Neuronal stem cell (in vitro differentiated cells): ENCODE data around the gene OGA.

ENCODE experiments used
- DNase-seq: peaks from one replicate; pipeline ENCODE4 v3.0.0-alpha.2; 2013; ENCODE audit warnings: low spot score
- H2AFZ ChIP-seq: one replicate; pipeline ENCODE4 v1.6.1; 2013; ENCODE audit warnings: mild to moderate bottlenecking, low read length, inconsistent platforms
- H2AK5ac ChIP-seq: 2 replicates; pipeline ENCODE4 v1.6.1; 2013; ENCODE audit warnings: low read depth, mild to moderate bottlenecking, inconsistent platforms, low read length, moderate library complexity, mixed read lengths
- H2BK120ac ChIP-seq: 2 replicates; pipeline ENCODE4 v1.6.1; 2013; ENCODE audit warnings: low read depth, mild to moderate bottlenecking, inconsistent platforms, low read length, moderate library complexity, mixed read lengths
- H2BK12ac ChIP-seq: one replicate; pipeline ENCODE4 v1.6.1; 2013; ENCODE audit warnings: low read length, inconsistent platforms
- H2BK15ac ChIP-seq: 2 replicates; pipeline ENCODE4 v1.6.1; 2013; ENCODE audit warnings: mild to moderate bottlenecking, low read length, inconsistent platforms, mixed read lengths
- H2BK5ac ChIP-seq: one replicate; pipeline ENCODE4 v1.6.1; 2013; ENCODE audit warnings: inconsistent platforms, mild to moderate bottlenecking, low read length, moderate library complexity
- H3K14ac ChIP-seq: one replicate; pipeline ENCODE4 v1.6.1; 2013; ENCODE audit warnings: low read length, inconsistent platforms
- H3K18ac ChIP-seq: 2 replicates; pipeline ENCODE4 v1.6.1; 2013; ENCODE audit warnings: low read length, inconsistent platforms
- H3K23ac ChIP-seq: 2 replicates; pipeline ENCODE4 v1.6.1; 2013; ENCODE audit warnings: low read depth, mild to moderate bottlenecking, mixed read lengths, low read length, inconsistent platforms; ENCODE audit not compliant: poor library complexity
- H3K27ac ChIP-seq: replicated peaks from 3 replicates; pipeline ENCODE4 v1.5.1; 2013; ENCODE audit warnings: low read length, inconsistent platforms
- H3K27me3 ChIP-seq, 3 experiments: 2 replicates each; pipeline ENCODE4 v1.6.1; 2013; ENCODE audit warnings: low read length in 3 of 3, mild to moderate bottlenecking in 2 of 3, inconsistent platforms in 1 of 3, low read depth in 1 of 3, mixed read lengths in 1 of 3, moderate library complexity in 1 of 3; ENCODE audit not compliant: control insufficient read depth in 3 of 3, insufficient read depth in 3 of 3
- H3K36me3 ChIP-seq, 2 donors: replicated peaks in 1 of 2; 2 replicates each; pipeline ENCODE4 v1.6.1; 2013; ENCODE audit warnings: low read length in 2 of 2; ENCODE audit not compliant: control insufficient read depth in 2 of 2, insufficient read depth in 2 of 2
- H3K4ac ChIP-seq: 2 replicates; pipeline ENCODE4 v1.6.1; 2013; ENCODE audit warnings: inconsistent platforms, mild to moderate bottlenecking, low read length, moderate library complexity
- H3K4me1 ChIP-seq, 2 donors: 1 replicate in 1 of 2; 2 replicates in 1 of 2; pipeline ENCODE4 v1.6.1; 2013; ENCODE audit warnings: low read length in 2 of 2, low read depth in 1 of 2; ENCODE audit not compliant: control insufficient read depth in 2 of 2, insufficient read depth in 1 of 2
- H3K4me2 ChIP-seq: one replicate; pipeline ENCODE4 v1.6.1; 2013; ENCODE audit warnings: mild to moderate bottlenecking, low read length, inconsistent platforms; ENCODE audit not compliant: insufficient read depth, poor library complexity, severe bottlenecking
- H3K4me3 ChIP-seq, 2 donors: 2 replicates each; pipeline ENCODE4 v1.5.1; 2013; ENCODE audit warnings: low read length in 2 of 2, mild to moderate bottlenecking in 2 of 2, inconsistent platforms in 1 of 2, moderate library complexity in 1 of 2
- H3K79me1 ChIP-seq: one replicate; pipeline ENCODE4 v1.6.1; 2013; ENCODE audit warnings: low read depth, mild to moderate bottlenecking, inconsistent platforms, low read length, moderate library complexity
- H3K9ac ChIP-seq: one replicate; pipeline ENCODE4 v1.6.1; 2013; ENCODE audit warnings: mild to moderate bottlenecking, low read depth, low read length, inconsistent platforms; ENCODE audit not compliant: poor library complexity
- H3K9me3 ChIP-seq, 2 donors: replicated peaks in 1 of 2; 2 replicates each; pipeline versions ENCODE3 to v1.6.1; 2013; ENCODE audit warnings: low read length in 2 of 2, mild to moderate bottlenecking in 2 of 2, inconsistent platforms in 1 of 2, low read depth in 1 of 2, mixed read lengths in 1 of 2, moderate library complexity in 1 of 2; ENCODE audit not compliant: control insufficient read depth in 2 of 2, insufficient read depth in 1 of 2
- H4K8ac ChIP-seq: one replicate; pipeline ENCODE4 v1.6.1; 2013; ENCODE audit warnings: low read depth, mild to moderate bottlenecking, inconsistent platforms, low read length, moderate library complexity
- H4K91ac ChIP-seq: one replicate; pipeline ENCODE4 v1.6.1; 2013; ENCODE audit warnings: low read length, low read depth, mild to moderate bottlenecking, inconsistent platforms; ENCODE audit not compliant: poor library complexity
- WGBS, 2 donors: extraction: QIAGEN DNeasy Blood & Tissue Kit; methylation state at CpG; one replicate each; pipeline ENCODE4 v1.1.7; 2013; ENCODE audit warnings: missing lambda C conversion rate in 2 of 2, mixed read lengths in 1 of 2; ENCODE audit not compliant: insufficient read length in 2 of 2, insufficient replicate concordance in 1 of 2; ENCODE audit errors: extremely low coverage in 2 of 2; 5-methylcytosine and 5-hydroxymethylcytosine counted together

OGA gene

GRCh38 chr10:101778151-101778780 is 40.0 kb downstream of the OGA start:
- Histone ChIP-seq H3K9me3 (no peaks in the 10 kb centered on the region), H2BK5ac (no peak overlapping the region), H3K27me3 (peaks cover 0 to 62% (median 46%) of the 10 kb centered on the region in 3 experiments), H4K8ac (no peak overlapping the region), H2AK5ac (peak overlapping the region; percentile 51), H3K9ac (no peak overlapping the region), H3K4me1 (peaks cover 12 to 39% of the 10 kb centered on the region in 2 donors), H4K91ac (no peak overlapping the region), H2BK15ac (no peak overlapping the region), H3K23ac (no peak overlapping the region), H3K27ac (no peak overlapping the region), H3K4me3 (peak overlapping the region in 1 of 2 donors; percentile 42), H2BK120ac (no peak overlapping the region), H2BK12ac (no peak overlapping the region), H3K14ac (no peak overlapping the region), H3K18ac (peak overlapping the region; percentile 76), H3K4ac (no peak overlapping the region), H2AFZ (peak overlapping the region; percentile 86), H3K4me2 (peak overlapping the region; percentile 84), H3K36me3 (peaks cover 0 to 4% of the 10 kb centered on the region in 2 donors), H3K79me1 (peaks cover 3% of the 10 kb centered on the region)
- DNase-seq: no peak
- no CpG with 5 or more reads among the region's 12 CpGs for WGBS, 2 donors

GRCh38 chr10:101777619-101778145 is 40.6 kb downstream of the OGA start:
- Histone ChIP-seq H2BK15ac (no peak overlapping the region), H3K27me3 (peaks cover 0 to 68% (median 46%) of the 10 kb centered on the region in 3 experiments), H3K9ac (no peak overlapping the region), H3K14ac (no peak overlapping the region), H2AK5ac (peak overlapping the region; percentile 51), H2BK5ac (no peak overlapping the region), H4K91ac (no peak overlapping the region), H3K4me3 (no peak overlapping the region), H2BK12ac (no peak overlapping the region), H3K36me3 (peaks cover 0 to 4% of the 10 kb centered on the region in 2 donors), H3K9me3 (no peaks in the 10 kb centered on the region), H2AFZ (no peak overlapping the region), H3K4me2 (no peak overlapping the region), H4K8ac (no peak overlapping the region), H3K4me1 (peaks cover 12 to 43% of the 10 kb centered on the region in 2 donors), H3K23ac (no peak overlapping the region), H2BK120ac (no peak overlapping the region), H3K79me1 (peaks cover 4% of the 10 kb centered on the region), H3K18ac (no peak overlapping the region), H3K27ac (no peak overlapping the region), H3K4ac (no peak overlapping the region)
- no CpG with 5 or more reads among the region's 3 CpGs for WGBS, 2 donors
- no peak for DNase-seq

- no peaks in the 10 kb centered on the region for H3K9me3 ChIP-seq
- peaks cover 0 to 4% of the 10 kb centered on the region in 2 donors for H3K36me3 ChIP-seq
- H2AK5ac ChIP-seq: peak overlapping the region; percentile 90
- peak overlapping the region; percentile 77 for H2BK12ac ChIP-seq
- peak overlapping the region; percentile 16 for H2BK15ac ChIP-seq
- peaks cover 8% of the 10 kb centered on the region for H3K79me1 ChIP-seq
- H3K18ac ChIP-seq: peak overlapping the region; percentile 95
- peak overlapping the region; percentile 22 for H2BK5ac ChIP-seq
- H3K4me1 ChIP-seq: peaks cover 8 to 46% of the 10 kb centered on the region in 2 donors
- peak overlapping the region; percentile 96 for H3K4me2 ChIP-seq
- WGBS, 2 donors: no CpG with 5 or more reads among the region's 74 CpGs
- H3K27me3 ChIP-seq: peaks cover 0 to 82% (median 46%) of the 10 kb centered on the region in 3 experiments
- H2BK120ac ChIP-seq: no peak overlapping the region
- H3K23ac ChIP-seq: peak overlapping the region; percentile 45
- peak overlapping the region; percentile 28 for H3K4ac ChIP-seq
- H3K27ac ChIP-seq: no peak overlapping the region
- peak overlapping the region; percentile 5 for H3K14ac ChIP-seq
- no peak overlapping the region for H4K8ac ChIP-seq
- DNase-seq: no peak
- H3K9ac ChIP-seq: peak overlapping the region; percentile 60
- no peak overlapping the region for H2AFZ ChIP-seq
- peak overlapping the region in 1 of 2 donors; percentile 60 for H3K4me3 ChIP-seq
- no peak overlapping the region for H4K91ac ChIP-seq
These were observed 42.0 kb downstream of the OGA start for GRCh38 chr10:101776161-101776817.
